ENCODE data around the gene RCCD1. TPM values are rescaled to one million over a fixed set of nuclear protein-coding genes. Genes with fewer than 3 reads are reported as not detected.

The RCCD1 gene
- total and polyA plus RNA-seq, 9 of the 15 experiments (the other 6 are each of a cell fraction or from before 2014, with no cell fraction given): 11.1 to 51.4 (median 24.7) TPM

- TF ChIP-seq GABPB2 (CRISPR knock-in tag; conservative IDR thresholded peaks at IDR 0.05) (0 out of 2 replicates have a peak, but pooled peaks have one; percentile 7), DMBX1 (CRISPR knock-in tag; IDR thresholded peaks at IDR 0.05; ENCODE audit: borderline replicate concordance) (no peak), ATF4 (CRISPR knock-in tag; IDR thresholded peaks at IDR 0.05) (no peak), PURB (CRISPR knock-in tag; IDR thresholded peaks at IDR 0.05; ENCODE audit: low read depth) (no peak), STAT5B (CRISPR knock-in tag; IDR thresholded peaks at IDR 0.05) (no peak), SIN3B (IDR thresholded peaks at IDR 0.05; ENCODE audit: low read depth) (peak; percentile 66; the same call in 1 of the 2 replicates), CREM (IDR thresholded peaks at IDR 0.05; ENCODE audit: low read depth) (peak; percentile 99), RAD51 (IDR thresholded peaks at IDR 0.05; ENCODE audit: borderline replicate concordance, low read depth) (no peak), TCF3 (CRISPR knock-in tag; IDR thresholded peaks at IDR 0.05) (peak; percentile 44), L3MBTL2 (IDR thresholded peaks at IDR 0.05) (peak; percentile 52; the same call in 1 of the 2 replicates), JUNB (CRISPR knock-in tag; conservative IDR thresholded peaks at IDR 0.05) (peak; percentile 99), HOMEZ (CRISPR knock-in tag; IDR thresholded peaks at IDR 0.05) (no peak), ZNF584 (CRISPR knock-in tag; IDR thresholded peaks at IDR 0.05; ENCODE audit: low read depth) (no peak), TRIM24 (IDR thresholded peaks at IDR 0.05) (no peak), BDP1 (IDR thresholded peaks at IDR 0.05; ENCODE audit: insufficient read depth, insufficient read length) (no peak), MEIS2 (IDR thresholded peaks at IDR 0.05; ENCODE audit: partially characterized antibody) (peak; percentile 61), ZFP1 (CRISPR knock-in tag; IDR thresholded peaks at IDR 0.05) (no peak), FOSL1 (tag; conservative IDR thresholded peaks at IDR 0.05) (peak; percentile 69), ZNF449 (CRISPR knock-in tag; IDR thresholded peaks at IDR 0.05) (no peak), NFYB (IDR thresholded peaks at IDR 0.05; ENCODE audit: extremely low read depth, insufficient read length) (peak; percentile 50), HMBOX1 (IDR thresholded peaks at IDR 0.05) (no peak), MAX (CRISPR knock-in tag; IDR thresholded peaks at IDR 0.05) (peak; percentile 81), MTA1 (IDR thresholded peaks at IDR 0.05; ENCODE audit: borderline replicate concordance) (peak; percentile 97), POLR2B (IDR thresholded peaks at IDR 0.05; ENCODE audit: low read depth, partially characterized antibody) (no peak), CHD1 (IDR thresholded peaks at IDR 0.05; ENCODE audit: low read length) (no peak)
Measured at GRCh38 chr15:90994417-90995311, 40.0 kb downstream of the RCCD1 start, which contains the start of gene PRC1 (continued).

All from K562 (cell line).